Liver (tissue), 9 donors: Measurements from ENCODE around the gene ZFX. TPM values are rescaled to one million over a fixed set of nuclear protein-coding genes. Genes with fewer than 3 reads are reported as not detected.

Experiments used
- DNase-seq: peaks from one replicate; pipeline ENCODE4 v3.0.0-alpha.2; 2017; ENCODE audit warnings: low spot score
- H3K27ac ChIP-seq, 2 donors: one replicate each; pipeline ENCODE4 v1.7.0; 2013; ENCODE audit warnings: inconsistent platforms in 2 of 2, low read length in 2 of 2, control low read depth in 1 of 2, low read depth in 1 of 2, mild to moderate bottlenecking in 1 of 2
- H3K27me3 ChIP-seq, 4 donors: one replicate each; pipeline versions ENCODE4 v1.6.1 to v1.7.0; 2013; ENCODE audit warnings: low read length in 3 of 4, inconsistent platforms in 1 of 4, mild to moderate bottlenecking in 1 of 4, moderate library complexity in 1 of 4; ENCODE audit not compliant: control insufficient read depth in 4 of 4, insufficient read depth in 4 of 4
- H3K36me3 ChIP-seq, 4 donors: one replicate each; pipeline versions ENCODE4 v1.6.1 to v1.7.0; 2013; ENCODE audit warnings: low read length in 3 of 4, mild to moderate bottlenecking in 3 of 4, low read depth in 1 of 4, moderate library complexity in 1 of 4; ENCODE audit not compliant: control insufficient read depth in 4 of 4, insufficient read depth in 3 of 4
- H3K4me1 ChIP-seq, 4 donors: one replicate each; pipeline versions ENCODE4 v1.6.1 to v1.7.0; 2013; ENCODE audit warnings: low read length in 3 of 4, mild to moderate bottlenecking in 3 of 4, moderate library complexity in 1 of 4; ENCODE audit not compliant: control insufficient read depth in 4 of 4, insufficient read depth in 4 of 4
- H3K4me3 ChIP-seq, 3 donors: one replicate each; pipeline versions ENCODE4 v1.6.1 to v1.7.0; 2013; ENCODE audit warnings: low read length in 3 of 3, control low read depth in 1 of 3, low read depth in 1 of 3, mild to moderate bottlenecking in 1 of 3
- H3K9ac ChIP-seq, 2 donors: one replicate each; pipeline ENCODE4 v1.7.0; 2013; ENCODE audit warnings: low read length in 2 of 2, mild to moderate bottlenecking in 2 of 2, moderate library complexity in 2 of 2, control low read depth in 1 of 2, low read depth in 1 of 2
- H3K9me3 ChIP-seq, 4 donors: one replicate each; pipeline versions ENCODE4 v1.6.1 to v1.7.0; 2013; ENCODE audit warnings: low read length in 3 of 4; ENCODE audit not compliant: control insufficient read depth in 4 of 4
- ATF3 ChIP-seq: IDR thresholded peaks from 2 replicates; pipeline ENCODE4 v1.6.1; 2016; ENCODE audit warnings: antibody characterized with exemption
- CTCF ChIP-seq: fragments of 150-350 bp; IDR thresholded peaks from 2 replicates; pipeline ENCODE4 v1.5.1; 2017; ENCODE audit warnings: improper control_type of control experiment, low read depth, low read length; ENCODE audit not compliant: missing input control
- EGR1 ChIP-seq, 2 donors: IDR thresholded peaks; 2 replicates each; pipeline ENCODE4 v1.6.1; 2016 to 2018; ENCODE audit warnings: antibody characterized with exemption in 2 of 2, low read depth in 2 of 2
- FOXA1 ChIP-seq: IDR thresholded peaks from 2 replicates; pipeline ENCODE4 v1.6.1; 2016; ENCODE audit warnings: antibody characterized with exemption
- FOXA2 ChIP-seq: IDR thresholded peaks from 2 replicates; pipeline ENCODE4 v1.6.1; 2016; ENCODE audit warnings: antibody characterized with exemption
- HNF4G ChIP-seq: IDR thresholded peaks from 2 replicates; pipeline ENCODE4 v1.6.1; 2016; ENCODE audit warnings: antibody characterized with exemption
- JUND ChIP-seq, 2 donors: IDR thresholded peaks; 2 replicates each; pipeline ENCODE4 v1.6.1; 2016; ENCODE audit warnings: antibody characterized with exemption in 2 of 2
- MAX ChIP-seq: IDR thresholded peaks from 2 replicates; pipeline ENCODE4 v1.6.1; 2016; ENCODE audit warnings: antibody characterized with exemption
- NR2F2 ChIP-seq: IDR thresholded peaks from 2 replicates; pipeline ENCODE4 v1.6.1; 2016; ENCODE audit warnings: antibody characterized with exemption
- RAD21 ChIP-seq, 2 donors: IDR thresholded peaks; 2 replicates each; pipeline ENCODE4 v1.6.1; 2016; ENCODE audit warnings: antibody characterized with exemption in 2 of 2, mild to moderate bottlenecking in 2 of 2
- REST ChIP-seq: IDR thresholded peaks from 2 replicates; pipeline ENCODE4 v1.6.1; 2016; ENCODE audit warnings: antibody characterized with exemption, mild to moderate bottlenecking
- RXRA ChIP-seq, 2 donors: IDR thresholded peaks; 2 replicates each; pipeline ENCODE4 v1.6.1; 2017 to 2018; ENCODE audit warnings: antibody characterized with exemption in 2 of 2, mild to moderate bottlenecking in 1 of 2
- SP1 ChIP-seq: IDR thresholded peaks from 2 replicates; pipeline ENCODE4 v1.6.1; 2018; ENCODE audit warnings: antibody characterized with exemption, mild to moderate bottlenecking
- TAF1 ChIP-seq: conservative IDR thresholded peaks from 2 replicates; pipeline ENCODE4 v1.6.1; 2016; ENCODE audit warnings: antibody characterized with exemption, mild to moderate bottlenecking
- YY1 ChIP-seq: IDR thresholded peaks from 2 replicates; pipeline ENCODE4 v1.6.1; 2016; ENCODE audit warnings: antibody characterized with exemption, mild to moderate bottlenecking
- WGBS: extraction: QIAGEN DNeasy Blood & Tissue Kit; methylation state at CpG from one replicate; pipeline ENCODE4 v1.1.7; 2013; 5-methylcytosine and 5-hydroxymethylcytosine counted together
- polyA plus RNA-seq, 2 donors: library from polyadenylated mRNA; stranded (reverse) in 1 of 2; unstranded in 1 of 2; fragments of 200-250 nt in 1 of 2; fragments of >200 nt in 1 of 2; fragmentation: Nextera tagmentation in 1 of 2; extraction: Ambion mirVana in 1 of 2; gene quantifications; one replicate each; pipeline versions ENCODE4 v1.2.1 to v1.2.3, GENCODE V29; 2013 to 2015
- total RNA-seq, 2 donors: library from RNA; depleted of rRNA; stranded (reverse); fragments of >200 nt; gene quantifications; one replicate each; pipeline ENCODE4 v1.2.3, GENCODE V29; 2014
- TF ChIP-seq, protein P1 (sequence below): IDR thresholded peaks from 2 replicates; pipeline ENCODE4 v1.6.1; 2016; ENCODE audit warnings: antibody characterized with exemption
- donor health status: healthy.
- donor health status: healthy.
- donor health status: healthy.
- donor health status: healthy.
- donor health status: healthy.

Gene ZFX
- total and polyA plus RNA-seq, 4 donors: 3.8 to 50.0 (median 19.0) TPM

GRCh38 chrX:24231131-24231540, 81.6 kb downstream of the ZFX start:
- H3K4me3 ChIP-seq: no peak overlapping the region
- TF ChIP-seq, protein P1, sequence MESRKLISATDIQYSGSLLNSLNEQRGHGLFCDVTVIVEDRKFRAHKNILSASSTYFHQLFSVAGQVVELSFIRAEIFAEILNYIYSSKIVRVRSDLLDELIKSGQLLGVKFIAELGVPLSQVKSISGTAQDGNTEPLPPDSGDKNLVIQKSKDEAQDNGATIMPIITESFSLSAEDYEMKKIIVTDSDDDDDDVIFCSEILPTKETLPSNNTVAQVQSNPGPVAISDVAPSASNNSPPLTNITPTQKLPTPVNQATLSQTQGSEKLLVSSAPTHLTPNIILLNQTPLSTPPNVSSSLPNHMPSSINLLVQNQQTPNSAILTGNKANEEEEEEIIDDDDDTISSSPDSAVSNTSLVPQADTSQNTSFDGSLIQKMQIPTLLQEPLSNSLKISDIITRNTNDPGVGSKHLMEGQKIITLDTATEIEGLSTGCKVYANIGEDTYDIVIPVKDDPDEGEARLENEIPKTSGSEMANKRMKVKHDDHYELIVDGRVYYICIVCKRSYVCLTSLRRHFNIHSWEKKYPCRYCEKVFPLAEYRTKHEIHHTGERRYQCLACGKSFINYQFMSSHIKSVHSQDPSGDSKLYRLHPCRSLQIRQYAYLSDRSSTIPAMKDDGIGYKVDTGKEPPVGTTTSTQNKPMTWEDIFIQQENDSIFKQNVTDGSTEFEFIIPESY: no peak
- TF ChIP-seq YY1 (no peak), EGR1 (IDR thresholded peaks at IDR 0.05; ENCODE audit: low read depth in 2 of 2) (no peak)
- H3K9ac ChIP-seq: no peak overlapping the region
- no peak overlapping the region for H3K27ac ChIP-seq
- H3K36me3 ChIP-seq: no peaks in the 10 kb centered on the region
- WGBS: 57% methylated on average over 3 of the region's 3 CpGs
- no peaks in the 10 kb centered on the region for H3K9me3 ChIP-seq
- no peaks in the 10 kb centered on the region for H3K27me3 ChIP-seq
- peaks cover 0 to 5% (median 0%) of the 10 kb centered on the region in 4 donors for H3K4me1 ChIP-seq
- no peak for DNase-seq

DNA sequence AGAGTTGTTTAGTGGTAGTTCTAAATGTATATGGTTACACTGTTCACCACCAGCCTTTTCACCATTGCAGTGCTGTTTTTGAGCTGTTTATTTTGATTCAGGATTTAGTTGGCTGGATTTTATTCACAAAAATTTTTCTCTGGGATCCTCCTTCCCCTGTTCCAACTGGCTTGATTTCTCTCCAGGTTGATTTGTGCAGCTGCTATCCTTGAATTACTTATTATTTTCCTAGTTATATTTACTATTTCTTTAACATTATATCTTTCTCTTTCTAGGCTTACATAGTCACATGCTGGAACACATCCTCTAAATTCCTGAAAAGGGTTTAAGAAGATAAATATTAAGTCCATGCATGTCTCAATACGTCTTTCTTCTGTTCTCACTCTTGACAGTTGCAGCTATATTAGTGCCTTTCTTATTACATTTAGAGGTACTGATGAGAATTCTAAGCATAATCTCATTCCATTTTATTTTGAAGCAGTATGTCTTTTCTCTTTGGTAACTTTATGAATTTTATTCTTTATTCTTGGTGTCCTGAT, 82.2 kb downstream of the ZFX start:
- 80% methylated on average over 1 of the region's 1 CpG for WGBS
- Histone ChIP-seq H3K9ac (no peak overlapping the region), H3K36me3 (no peaks in the 10 kb centered on the region), H3K9me3 (no peaks in the 10 kb centered on the region), H3K4me3 (no peak overlapping the region), H3K27me3 (no peaks in the 10 kb centered on the region), H3K27ac (no peak overlapping the region), H3K4me1 (peaks cover 0 to 5% (median 0%) of the 10 kb centered on the region in 4 donors)
- no peak for DNase-seq
- TF ChIP-seq RXRA (IDR thresholded peaks at IDR 0.05) (no peak), JUND (IDR thresholded peaks at IDR 0.05) (no peak), NR2F2 (no peak), TAF1 (no peak), ATF3 (no peak), FOXA2 (no peak), CTCF (no peak), RAD21 (IDR thresholded peaks at IDR 0.05) (no peak), SP1 (no peak), MAX (no peak), YY1 (no peak), FOXA1 (no peak)

- H3K4me3 ChIP-seq: no peak overlapping the region
- peaks cover 0 to 5% (median 0%) of the 10 kb centered on the region in 4 donors for H3K4me1 ChIP-seq
- H3K36me3 ChIP-seq: no peaks in the 10 kb centered on the region
- no peak for DNase-seq
- H3K27ac ChIP-seq: no peak overlapping the region
- H3K9me3 ChIP-seq: no peaks in the 10 kb centered on the region
- no peak overlapping the region for H3K9ac ChIP-seq
- H3K27me3 ChIP-seq: no peaks in the 10 kb centered on the region
- TF ChIP-seq, protein P1: no peak
- no peak for TF ChIP-seq CTCF
- no peak for TF ChIP-seq FOXA1
- TF ChIP-seq YY1: no peak
- TF ChIP-seq NR2F2: no peak
- TF ChIP-seq RAD21 (IDR thresholded peaks at IDR 0.05): no peak
- no peak for TF ChIP-seq HNF4G
- no peak for TF ChIP-seq REST
These were observed 83.3 kb downstream of the ZFX start for GRCh38 chrX:24232796-24233195.
